Parathyroid adenoma (tissue), 2 donors: ENCODE measurements around the gene ME3.

ENCODE experiments used
- H2AFZ ChIP-seq: fragments of 300-600 bp; sonication (generic); one replicate; pipeline ENCODE4 v1.7.0; 2017; ENCODE audit warnings: antibody characterized with exemption, mild to moderate bottlenecking
- H3K27ac ChIP-seq: fragments of 300-600 bp; sonication (generic); one replicate; pipeline ENCODE4 v1.7.0; 2017
- H3K27me3 ChIP-seq: fragments of 300-600 bp; sonication (generic); one replicate; pipeline ENCODE4 v1.7.0; 2017; ENCODE audit warnings: low read length; ENCODE audit not compliant: control insufficient read depth, insufficient read depth
- H3K36me3 ChIP-seq: fragments of 300-600 bp; sonication (generic); one replicate; pipeline ENCODE4 v1.7.0; 2017; ENCODE audit warnings: low read length; ENCODE audit not compliant: control insufficient read depth, insufficient read depth
- H3K4me1 ChIP-seq: fragments of 300-600 bp; sonication (generic); one replicate; pipeline ENCODE4 v1.7.0; 2017; ENCODE audit warnings: control low read depth
- H3K4me2 ChIP-seq: fragments of 300-600 bp; sonication (generic); one replicate; pipeline ENCODE4 v1.7.0; 2017; ENCODE audit warnings: low read length
- H3K4me3 ChIP-seq: fragments of 300-600 bp; sonication (generic); one replicate; pipeline ENCODE4 v1.7.0; 2017; ENCODE audit warnings: low read depth, low read length
- H3K79me2 ChIP-seq: fragments of 300-600 bp; sonication (generic); one replicate; pipeline ENCODE4 v1.7.0; 2017; ENCODE audit warnings: control low read depth
- H3K9ac ChIP-seq: fragments of 300-600 bp; sonication (generic); one replicate; pipeline ENCODE4 v1.7.0; 2017; ENCODE audit warnings: mild to moderate bottlenecking
- H3K9me3 ChIP-seq: fragments of 300-600 bp; sonication (generic); one replicate; pipeline ENCODE4 v1.7.0; 2017; ENCODE audit warnings: low read length; ENCODE audit not compliant: control insufficient read depth
- CTCF ChIP-seq: fragments of 300-600 bp; sonication (generic); IDR thresholded peaks from one replicate; pipeline ENCODE4 v1.7.0; 2017; ENCODE audit warnings: antibody characterized with exemption, mild to moderate bottlenecking
- donor health status: primary hyperparathyroidism.

ME3 gene

GRCh38 chr11:86463955-86464354 lies 208.5 kb downstream of the ME3 start:
- no peaks in the 10 kb centered on the region for H3K27me3 ChIP-seq
- no peak overlapping the region for H3K4me2 ChIP-seq
- no peak overlapping the region for H3K4me3 ChIP-seq
- H3K9ac ChIP-seq: no peak overlapping the region
- no peaks in the 10 kb centered on the region for H3K79me2 ChIP-seq
- H3K4me1 ChIP-seq: peaks cover 6% of the 10 kb centered on the region
- H2AFZ ChIP-seq: no peak overlapping the region
- no peaks in the 10 kb centered on the region for H3K9me3 ChIP-seq
- no peaks in the 10 kb centered on the region for H3K36me3 ChIP-seq
- no peak for TF ChIP-seq CTCF
- H3K27ac ChIP-seq: no peak overlapping the region

GRCh38 chr11:86463120-86463519 lies 209.3 kb downstream of the ME3 start:
- Histone ChIP-seq H3K27ac (no peak overlapping the region), H2AFZ (no peak overlapping the region), H3K9ac (no peak overlapping the region), H3K27me3 (no peaks in the 10 kb centered on the region), H3K4me1 (peaks cover 6% of the 10 kb centered on the region), H3K4me3 (no peak overlapping the region), H3K9me3 (no peaks in the 10 kb centered on the region), H3K79me2 (no peaks in the 10 kb centered on the region), H3K36me3 (no peaks in the 10 kb centered on the region), H3K4me2 (no peak overlapping the region)
- no peak for TF ChIP-seq CTCF

GRCh38 chr11:86461892-86462291 lies 210.5 kb downstream of the ME3 start:
- TF ChIP-seq CTCF: no peak
- no peaks in the 10 kb centered on the region for H3K36me3 ChIP-seq
- H3K27ac ChIP-seq: no peak overlapping the region
- no peak overlapping the region for H3K4me3 ChIP-seq
- H3K9me3 ChIP-seq: no peaks in the 10 kb centered on the region
- no peaks in the 10 kb centered on the region for H3K27me3 ChIP-seq
- H3K4me1 ChIP-seq: peaks cover 6% of the 10 kb centered on the region
- no peaks in the 10 kb centered on the region for H3K79me2 ChIP-seq
- H2AFZ ChIP-seq: no peak overlapping the region
- no peak overlapping the region for H3K4me2 ChIP-seq
- no peak overlapping the region for H3K9ac ChIP-seq

GRCh38 chr11:86460461-86461385 lies 211.7 kb downstream of the ME3 start:
- no peaks in the 10 kb centered on the region for H3K36me3 ChIP-seq
- H2AFZ ChIP-seq: no peak overlapping the region
- H3K4me1 ChIP-seq: peaks cover 6% of the 10 kb centered on the region
- no peaks in the 10 kb centered on the region for H3K79me2 ChIP-seq
- no peaks in the 10 kb centered on the region for H3K9me3 ChIP-seq
- H3K9ac ChIP-seq: no peak overlapping the region
- no peaks in the 10 kb centered on the region for H3K27me3 ChIP-seq
- H3K4me2 ChIP-seq: no peak overlapping the region
- peak overlapping the region; percentile 39 for H3K27ac ChIP-seq
- H3K4me3 ChIP-seq: no peak overlapping the region
- TF ChIP-seq CTCF: no peak
